GM12865 (cell line): Measurements from ENCODE around the gene ADPRS.

ENCODE experiments used
- DNase-seq: peaks from one replicate; pipeline ENCODE4 v3.0.0; 2010; ENCODE audit warnings: low read depth
- H3K4me3 ChIP-seq: 2 replicates; pipeline ENCODE4 v1.5.1; 2011; ENCODE audit warnings: mild to moderate bottlenecking, low read depth, low read length, control low read depth
- TF ChIP-seq, protein P1 (sequence below): IDR thresholded peaks from 2 replicates; pipeline ENCODE4 v1.5.1; 2011; ENCODE audit warnings: low read length, control low read depth, low read depth, inconsistent platforms; ENCODE audit not compliant: insufficient read depth; ENCODE audit errors: missing control alignments

Gene ADPRS

GRCh38 chr1:36107394-36107793 lies 18.7 kb downstream of the ADPRS start:
- no peak for DNase-seq
- H3K4me3 ChIP-seq: no peak overlapping the region
- TF ChIP-seq, protein P1, sequence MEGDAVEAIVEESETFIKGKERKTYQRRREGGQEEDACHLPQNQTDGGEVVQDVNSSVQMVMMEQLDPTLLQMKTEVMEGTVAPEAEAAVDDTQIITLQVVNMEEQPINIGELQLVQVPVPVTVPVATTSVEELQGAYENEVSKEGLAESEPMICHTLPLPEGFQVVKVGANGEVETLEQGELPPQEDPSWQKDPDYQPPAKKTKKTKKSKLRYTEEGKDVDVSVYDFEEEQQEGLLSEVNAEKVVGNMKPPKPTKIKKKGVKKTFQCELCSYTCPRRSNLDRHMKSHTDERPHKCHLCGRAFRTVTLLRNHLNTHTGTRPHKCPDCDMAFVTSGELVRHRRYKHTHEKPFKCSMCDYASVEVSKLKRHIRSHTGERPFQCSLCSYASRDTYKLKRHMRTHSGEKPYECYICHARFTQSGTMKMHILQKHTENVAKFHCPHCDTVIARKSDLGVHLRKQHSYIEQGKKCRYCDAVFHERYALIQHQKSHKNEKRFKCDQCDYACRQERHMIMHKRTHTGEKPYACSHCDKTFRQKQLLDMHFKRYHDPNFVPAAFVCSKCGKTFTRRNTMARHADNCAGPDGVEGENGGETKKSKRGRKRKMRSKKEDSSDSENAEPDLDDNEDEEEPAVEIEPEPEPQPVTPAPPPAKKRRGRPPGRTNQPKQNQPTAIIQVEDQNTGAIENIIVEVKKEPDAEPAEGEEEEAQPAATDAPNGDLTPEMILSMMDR: no peak

DNA sequence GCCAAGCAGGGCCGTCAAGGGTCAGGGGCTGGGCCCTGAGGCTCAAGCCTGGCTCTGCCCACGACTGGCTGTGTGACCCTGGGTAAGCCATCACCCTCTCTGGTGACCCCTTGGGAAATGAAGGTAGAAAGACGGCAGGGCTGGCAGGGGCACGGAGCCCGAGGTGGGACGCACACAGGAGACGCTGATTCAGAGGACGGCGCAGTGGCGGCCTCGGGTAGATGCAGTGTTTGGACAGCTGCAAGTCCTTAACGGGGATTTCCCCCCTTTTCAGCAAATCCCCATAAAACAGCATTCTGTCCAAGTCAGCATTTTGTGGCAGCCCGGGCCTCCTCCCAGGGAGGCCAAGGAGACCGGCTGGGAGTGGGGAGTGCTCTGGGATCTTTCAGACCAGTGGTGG lies 19.6 kb downstream of the ADPRS start:
- no peak overlapping the region for H3K4me3 ChIP-seq
- no peak for DNase-seq
- TF ChIP-seq, protein P1: no peak

DNA sequence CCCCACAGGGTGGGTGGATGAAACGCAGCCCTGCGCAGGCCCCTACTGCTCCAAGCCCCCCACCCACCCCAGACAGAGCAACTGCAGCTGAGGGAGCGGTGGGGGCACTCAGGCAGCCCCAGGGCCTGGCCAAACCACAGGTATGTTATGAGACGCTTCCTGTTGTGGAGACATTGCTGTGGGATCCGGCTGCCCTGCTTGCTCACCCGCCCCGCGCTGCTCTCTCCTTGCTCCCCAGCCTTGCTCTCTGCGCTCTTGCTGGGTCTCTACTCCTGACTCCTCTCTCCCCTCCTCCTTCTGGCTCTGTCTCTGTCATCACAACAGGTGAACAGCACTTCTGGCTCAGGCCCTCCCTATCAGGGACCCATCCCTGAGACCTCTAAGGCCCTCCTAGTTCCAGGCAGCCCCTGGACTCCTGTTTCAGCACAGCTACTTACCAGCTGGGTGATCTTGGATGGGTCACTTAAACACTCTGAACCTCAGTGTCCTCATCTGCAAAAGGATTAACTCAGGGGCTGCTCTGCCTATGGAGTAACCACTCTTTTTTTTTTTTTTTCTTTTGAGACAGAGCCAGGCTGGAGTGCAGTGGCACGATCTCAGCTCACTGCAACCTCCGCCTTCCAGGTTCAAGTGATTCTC lies 20.5 kb downstream of the ADPRS start:
- no peak overlapping the region for H3K4me3 ChIP-seq
- no peak for DNase-seq
- TF ChIP-seq, protein P1: no peak

GRCh38 chr1:36111151-36111550 lies 22.5 kb downstream of the ADPRS start:
- DNase-seq: no peak
- TF ChIP-seq, protein P1: no peak
- H3K4me3 ChIP-seq: no peak overlapping the region

DNA sequence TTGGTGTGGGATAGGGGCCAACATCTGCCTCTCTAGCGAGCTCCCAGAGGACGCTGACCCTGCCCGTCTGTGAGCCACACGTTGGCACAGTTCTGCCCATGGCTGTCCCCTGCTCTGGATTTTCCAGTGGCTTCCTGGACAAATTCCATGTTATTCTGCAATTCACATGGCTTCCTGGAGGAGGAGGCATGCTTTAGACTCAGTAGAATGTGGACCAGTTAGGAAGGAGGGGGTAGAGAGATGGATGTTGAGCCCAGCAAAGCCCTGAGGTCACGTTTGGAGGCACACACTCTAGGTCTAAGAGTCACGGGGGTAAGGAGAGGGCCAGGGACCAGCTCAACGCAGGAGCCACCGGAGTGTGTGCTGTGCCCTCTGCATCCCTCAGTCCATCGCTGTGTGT lies 24.1 kb downstream of the ADPRS start:
- no peak overlapping the region for H3K4me3 ChIP-seq
- DNase-seq: no peak
- TF ChIP-seq, protein P1: no peak

DNA sequence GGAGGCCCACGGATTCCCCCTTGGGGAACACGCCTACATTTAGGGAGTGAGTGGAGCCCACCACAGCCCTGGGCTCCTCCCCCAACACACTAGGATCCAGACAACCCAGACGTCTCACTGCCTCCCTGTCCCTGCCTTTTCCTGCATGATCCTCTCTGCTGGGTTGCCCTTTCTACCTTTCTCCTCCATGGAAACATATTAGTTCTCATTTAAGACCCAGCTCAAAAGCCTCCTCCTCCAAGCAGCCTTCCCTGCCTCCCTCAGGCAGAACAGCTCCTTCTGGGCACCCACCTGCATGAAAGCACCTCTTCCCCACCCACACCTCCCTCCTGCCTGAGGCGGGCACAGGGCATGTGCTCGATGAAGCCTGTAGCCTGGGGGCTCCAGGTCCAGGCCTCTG lies 25.7 kb downstream of the ADPRS start:
- no peak for DNase-seq
- H3K4me3 ChIP-seq: no peak overlapping the region
- TF ChIP-seq, protein P1: no peak

DNA sequence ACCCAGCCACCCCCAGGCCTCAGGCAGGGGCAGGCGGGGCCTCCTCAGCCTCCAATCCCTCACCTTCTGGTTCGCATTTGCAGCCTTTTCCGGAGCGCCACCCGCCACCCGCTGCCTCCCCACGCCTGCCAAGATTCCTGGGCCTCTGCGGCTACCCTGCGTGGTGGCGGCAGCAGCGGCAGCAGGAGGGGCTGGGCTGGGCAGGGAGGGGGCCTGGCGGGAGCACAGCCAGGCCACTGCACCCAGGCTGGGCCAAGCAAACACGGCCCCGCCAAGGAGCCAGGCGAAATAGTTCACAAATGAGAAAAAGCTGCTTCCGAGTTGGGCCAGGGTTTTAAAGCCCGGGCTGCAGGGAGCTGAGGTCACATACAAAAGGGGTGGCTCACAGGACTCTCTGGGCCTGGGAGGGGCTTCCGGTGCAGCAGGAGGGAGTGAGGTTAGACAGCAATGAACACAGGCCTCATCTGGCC lies 26.5 kb downstream of the ADPRS start:
- DNase-seq: no peak

More for the DNA sequence above, 26.5 kb downstream of the ADPRS start:
- TF ChIP-seq, protein P1: no peak
- H3K4me3 ChIP-seq: no peak overlapping the region
